Common myeloid progenitor, CD34-positive (primary cell): ENCODE measurements around the gene HDAC9.

ENCODE experiments used
- CTCF ChIA-PET: fragments of 350-600 bp; sonication (Branson Sonifier 250); formaldehyde crosslinking; loops from one replicate; lab custom pipeline; 2021; ENCODE audit warnings: antibody characterized with exemption; lab: Charles Lee
- POLR2A ChIA-PET: fragments of 350-600 bp; sonication (Branson Sonifier 250); formaldehyde crosslinking; loops from one replicate; lab custom pipeline; 2021; ENCODE audit warnings: antibody characterized with exemption; lab: Charles Lee
- DNase-seq, 3 donors: peaks; one replicate each; pipeline versions ENCODE4 v3.0.0 to v3.0.0-alpha.2; 2013
- H3K27ac ChIP-seq, 2 experiments: 1 replicate in 1 of 2; 2 replicates in 1 of 2; pipeline ENCODE4 v1.7.0; 2013; ENCODE audit warnings: inconsistent platforms in 2 of 2, low read length in 2 of 2, mild to moderate bottlenecking in 2 of 2, low read depth in 1 of 2, moderate library complexity in 1 of 2; ENCODE audit not compliant: severe bottlenecking in 2 of 2, insufficient read depth in 1 of 2, poor library complexity in 1 of 2
- H3K27me3 ChIP-seq, 5 experiments: replicated peaks in 2 of 5; 1 replicate in 3 of 5; 2 replicates in 2 of 5; pipeline versions ENCODE4 v1.6.1 to v1.7.0; 2013; ENCODE audit warnings: low read length in 4 of 5, mild to moderate bottlenecking in 2 of 5, moderate library complexity in 2 of 5, inconsistent platforms in 1 of 5; ENCODE audit not compliant: insufficient read depth in 5 of 5, control insufficient read depth in 4 of 5
- H3K36me3 ChIP-seq, 4 experiments: 1 replicate in 2 of 4; 2 replicates in 2 of 4; pipeline versions ENCODE4 v1.6.1 to v1.7.0; 2013; ENCODE audit warnings: low read length in 3 of 4, control low read depth in 1 of 4, mild to moderate bottlenecking in 1 of 4; ENCODE audit not compliant: control insufficient read depth in 4 of 4, insufficient read depth in 4 of 4
- H3K4me1 ChIP-seq, 4 experiments: 1 replicate in 3 of 4; 2 replicates in 1 of 4; pipeline versions ENCODE4 v1.6.1 to v1.7.1; 2013; ENCODE audit warnings: low read length in 3 of 4, mild to moderate bottlenecking in 3 of 4, control low read depth in 1 of 4, inconsistent platforms in 1 of 4, moderate library complexity in 1 of 4; ENCODE audit not compliant: control insufficient read depth in 4 of 4, insufficient read depth in 4 of 4; ENCODE audit errors: control extremely low read depth in 1 of 4
- H3K4me3 ChIP-seq, 7 experiments: 1 replicate in 4 of 7; 2 replicates in 3 of 7; pipeline versions ENCODE4 v1.5.1 to v1.7.0; 2013; ENCODE audit warnings: mild to moderate bottlenecking in 7 of 7, low read length in 6 of 7, moderate library complexity in 6 of 7, inconsistent platforms in 2 of 7, low read depth in 2 of 7, control low read depth in 1 of 7; ENCODE audit not compliant: insufficient read depth in 4 of 7, control insufficient read depth in 1 of 7; ENCODE audit errors: extremely low read depth in 1 of 7
- H3K9me3 ChIP-seq, 5 experiments: 1 replicate in 4 of 5; 2 replicates in 1 of 5; pipeline versions ENCODE4 v1.6.1 to v1.7.1; 2013; ENCODE audit warnings: low read length in 4 of 5, mild to moderate bottlenecking in 2 of 5, inconsistent platforms in 1 of 5, low read depth in 1 of 5, moderate library complexity in 1 of 5; ENCODE audit not compliant: control insufficient read depth in 4 of 5, insufficient read depth in 2 of 5; ENCODE audit errors: control extremely low read depth in 1 of 5
- WGBS: methylation state at CpG from one replicate; pipeline ENCODE4 v1.1.5; 2013; ENCODE audit not compliant: insufficient coverage; 5-methylcytosine and 5-hydroxymethylcytosine counted together

The HDAC9 gene

GRCh38 chr7:18771834-18772566 is 276.5 kb downstream of the HDAC9 start:
- ChIA-PET CTCF (no interaction called here), POLR2A (no interaction called here)
- H3K4me1 ChIP-seq: no peaks in the 10 kb centered on the region
- DNase-seq: no peak
- WGBS: 100% methylated on average over 1 of the region's 2 CpGs
- H3K36me3 ChIP-seq: no peaks in the 10 kb centered on the region
- no peak overlapping the region for H3K27ac ChIP-seq
- H3K9me3 ChIP-seq: no peaks in the 10 kb centered on the region
- H3K4me3 ChIP-seq: no peak overlapping the region
- H3K27me3 ChIP-seq: no peaks in the 10 kb centered on the region

GRCh38 chr7:18772567-18772965 is 277.0 kb downstream of the HDAC9 start:
- WGBS: 100% methylated on average over 1 of the region's 1 CpG
- Histone ChIP-seq H3K36me3 (no peaks in the 10 kb centered on the region), H3K27me3 (no peaks in the 10 kb centered on the region), H3K27ac (no peak overlapping the region), H3K4me1 (no peaks in the 10 kb centered on the region), H3K9me3 (no peaks in the 10 kb centered on the region), H3K4me3 (no peak overlapping the region)
- ChIA-PET POLR2A (no interaction called here), CTCF (no interaction called here)
- no peak for DNase-seq

- Histone ChIP-seq H3K4me3 (no peak overlapping the region), H3K4me1 (no peaks in the 10 kb centered on the region), H3K36me3 (no peaks in the 10 kb centered on the region), H3K27ac (no peak overlapping the region), H3K27me3 (no peaks in the 10 kb centered on the region), H3K9me3 (no peaks in the 10 kb centered on the region)
- ChIA-PET CTCF (no interaction called here), POLR2A (no interaction called here)
- 100% methylated on average over 2 of the region's 2 CpGs for WGBS
- no peak for DNase-seq
Observed at GRCh38 chr7:18777314-18777713, 281.8 kb downstream of the HDAC9 start.

- no peak for DNase-seq
- Histone ChIP-seq H3K27ac (no peak overlapping the region), H3K4me1 (no peaks in the 10 kb centered on the region), H3K27me3 (no peaks in the 10 kb centered on the region), H3K9me3 (no peaks in the 10 kb centered on the region), H3K4me3 (no peak overlapping the region), H3K36me3 (no peaks in the 10 kb centered on the region)
- ChIA-PET CTCF (no interaction called here), POLR2A (no interaction called here)
- 100% methylated on average over 2 of the region's 3 CpGs for WGBS
Observed at GRCh38 chr7:18778594-18778993, 283.0 kb downstream of the HDAC9 start.

- Histone ChIP-seq H3K27me3 (no peaks in the 10 kb centered on the region), H3K27ac (no peak overlapping the region), H3K36me3 (no peaks in the 10 kb centered on the region), H3K9me3 (no peaks in the 10 kb centered on the region), H3K4me1 (no peaks in the 10 kb centered on the region), H3K4me3 (no peak overlapping the region)
- no peak for DNase-seq
- CTCF ChIA-PET: interaction anchor here (0.6 kb wide), 1 partner anchor 112 kb away, joined by 3 read pairs; no protein-coding TSS in a partner anchor
- POLR2A ChIA-PET: no interaction called here
Observed at GRCh38 chr7:18780266-18780665, 284.7 kb downstream of the HDAC9 start.

GRCh38 chr7:18780938-18781337 is 285.4 kb downstream of the HDAC9 start:
- ChIA-PET CTCF (interaction anchor here (0.6 kb wide), 1 partner anchor 112 kb away, joined by 3 read pairs; no protein-coding TSS in a partner anchor), POLR2A (no interaction called here)
- WGBS: 100% methylated on average over 1 of the region's 3 CpGs
- Histone ChIP-seq H3K27ac (no peak overlapping the region), H3K4me1 (no peaks in the 10 kb centered on the region), H3K9me3 (no peaks in the 10 kb centered on the region), H3K36me3 (no peaks in the 10 kb centered on the region), H3K27me3 (no peaks in the 10 kb centered on the region), H3K4me3 (no peak overlapping the region)
- DNase-seq: no peak

GRCh38 chr7:18786196-18786727 is 290.7 kb downstream of the HDAC9 start:
- ChIA-PET POLR2A (no interaction called here), CTCF (no interaction called here)
- Histone ChIP-seq H3K4me1 (no peaks in the 10 kb centered on the region), H3K27ac (no peak overlapping the region), H3K27me3 (no peaks in the 10 kb centered on the region), H3K36me3 (no peaks in the 10 kb centered on the region), H3K4me3 (no peak overlapping the region), H3K9me3 (no peaks in the 10 kb centered on the region)
- 100% methylated on average over 2 of the region's 5 CpGs for WGBS
- DNase-seq: no peak
